ENCODE data around the gene DCHS2. TPM values are rescaled to one million over a fixed set of nuclear protein-coding genes. Genes with fewer than 3 reads are reported as not detected.

Gene DCHS2
- total RNA-seq, 6 experiments from 2014 or later, result not detected

- TF ChIP-seq CTCF (IDR thresholded peaks at IDR 0.05), result no peak
- Mint-ChIP-seq H3K9me3 (peaks cover 17% of the 10 kb centered on the region), H3K4me1 (ENCODE audit: low read depth) (no peaks in the 10 kb centered on the region), H3K36me3 (ENCODE audit: low read depth) (0 out of 2 replicates have a peak, but pooled peaks cover 4% of the 10 kb centered on the region), H3K4me3 (no peak overlapping the region), H3K27me3 (ENCODE audit: insufficient read depth) (peaks cover 4% of the 10 kb centered on the region; the same call in 1 of the 2 replicates), H3K27ac (no peak overlapping the region)
- DNase-seq, result no peak
Observed at GRCh38 chr4:154184238-154184637, 307.4 kb downstream of the DCHS2 start.

- Mint-ChIP-seq H3K9me3 (peaks cover 17% of the 10 kb centered on the region), H3K27ac (no peak overlapping the region), H3K36me3 (ENCODE audit: low read depth) (0 out of 2 replicates have a peak, but pooled peaks cover 4% of the 10 kb centered on the region), H3K27me3 (ENCODE audit: insufficient read depth) (peaks cover 4% of the 10 kb centered on the region; the same call in 1 of the 2 replicates), H3K4me3 (no peak overlapping the region), H3K4me1 (ENCODE audit: low read depth) (no peaks in the 10 kb centered on the region)
- TF ChIP-seq CTCF (IDR thresholded peaks at IDR 0.05), result no peak
- no peak for DNase-seq
Observed at GRCh38 chr4:154183264-154183663, 308.3 kb downstream of the DCHS2 start.

Other genes with a start within 250 kb of the DCHS2 start
- gene PLRG1, start 58.6 kb upstream of the DCHS2 start, total RNA-seq (2021; fragmentation: NEBNext Ultra II Directional; extraction: Animal tissue kit (Norgen Biotek cat#: 25700)), result 100 to 1,000 TPM in 1 of 6 experiments, 10 to 100 TPM in 5; 93.8 to 101 (median 95.3) TPM
- gene FGB, start 71.2 kb upstream of the DCHS2 start, total RNA-seq (2021; fragmentation: NEBNext Ultra II Directional; extraction: Animal tissue kit (Norgen Biotek cat#: 25700)), result not detected
- not detected for gene FGA, start 98.9 kb upstream of the DCHS2 start, total RNA-seq (2021; fragmentation: NEBNext Ultra II Directional; extraction: Animal tissue kit (Norgen Biotek cat#: 25700))
- gene FGG, start 120.9 kb upstream of the DCHS2 start, total RNA-seq (2021; fragmentation: NEBNext Ultra II Directional; extraction: Animal tissue kit (Norgen Biotek cat#: 25700)), result not detected